Ascending aorta (tissue), 2 donors: ENCODE results near the gene AGTPBP1. TPM values are rescaled to one million over a fixed set of nuclear protein-coding genes. Genes with fewer than 3 reads are reported as not detected.

Experiments
- DNase-seq, 2 donors: peaks; one replicate each; pipeline ENCODE4 v3.0.0-alpha.2; 2019; ENCODE audit warnings: low spot score in 2 of 2
- H3K27ac ChIP-seq, 2 donors: fragments of 200-600 bp; sonication (generic); one replicate each; pipeline ENCODE4 v1.5.1; 2016 to 2017; ENCODE audit warnings: mild to moderate bottlenecking in 1 of 2
- H3K27me3 ChIP-seq: fragments of 200-600 bp; sonication (generic); one replicate; pipeline ENCODE4 v1.5.1; 2017
- H3K36me3 ChIP-seq, 2 donors: fragments of 200-600 bp; sonication (generic); one replicate each; pipeline ENCODE4 v1.5.1; 2016
- H3K4me1 ChIP-seq, 2 donors: fragments of 200-600 bp; sonication (generic); one replicate each; pipeline ENCODE4 v1.5.1; 2016 to 2017; ENCODE audit warnings: mild to moderate bottlenecking in 1 of 2
- H3K4me3 ChIP-seq, 2 donors: fragments of 200-600 bp; sonication (generic); one replicate each; pipeline ENCODE4 v1.5.1; 2016 to 2017; ENCODE audit warnings: mild to moderate bottlenecking in 1 of 2
- H3K9me3 ChIP-seq, 2 donors: fragments of 200-600 bp; sonication (generic); one replicate each; pipeline ENCODE4 v1.5.1; 2016
- intact Hi-C: fragments of 100-400 bp; cut with DNase I; formaldehyde crosslinking; loops from one replicate; pipeline ENCODE4 v1.15.1; 2023
- total RNA-seq: library from RNA; depleted of rRNA; stranded (reverse); fragments of >200 nt; gene quantifications from one replicate; pipeline ENCODE4 v1.1.0, GENCODE V29; 2016
- TF ChIP-seq, protein P1 (sequence below), 3 experiments: fragments of 200-600 bp in 2 of 3; fragments of 450-650 bp in 1 of 3; sonication (generic) in 2 of 3; IDR thresholded peaks; one replicate each; pipeline ENCODE4 v1.5.1; 2016 to 2019; ENCODE audit warnings: antibody characterized with exemption in 3 of 3, mild to moderate bottlenecking in 1 of 3, moderate library complexity in 1 of 3

AGTPBP1 gene
- total RNA-seq, 1 donor from 2014 or later: 28.3 TPM

DNA sequence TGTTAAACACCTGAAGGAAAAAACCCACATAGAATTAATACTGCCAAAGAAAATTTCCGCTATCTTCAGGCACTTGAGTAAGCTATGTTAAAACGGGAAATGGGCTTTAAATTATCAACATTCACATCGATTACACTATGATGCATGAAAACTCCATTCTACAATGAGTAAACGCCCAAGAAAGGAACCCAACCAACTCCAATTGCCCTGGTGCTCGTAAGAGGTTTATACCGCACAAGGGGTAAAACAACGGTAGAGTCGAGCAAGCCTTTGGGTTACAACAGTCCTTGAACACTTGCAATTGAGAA lies 1.0 kb downstream of the AGTPBP1 start:
- peak overlapping the region; percentile 83 to 86 for H3K27ac ChIP-seq
- no peaks in the 10 kb centered on the region for H3K36me3 ChIP-seq
- H3K9me3 ChIP-seq: no peaks in the 10 kb centered on the region
- intact Hi-C loops: loop anchor here (2.0 to 10.0 kb wide), 6 partner anchors 46 to 1974 kb away; partner anchors contain the start of genes ISCA1, NAA35 and TUT7
- H3K4me3 ChIP-seq: peak overlapping the region; percentile 88 to 98
- no peaks in the 10 kb centered on the region for H3K27me3 ChIP-seq
- peaks cover 0 to 8% of the 10 kb centered on the region in 2 donors for H3K4me1 ChIP-seq
- TF ChIP-seq, protein P1, sequence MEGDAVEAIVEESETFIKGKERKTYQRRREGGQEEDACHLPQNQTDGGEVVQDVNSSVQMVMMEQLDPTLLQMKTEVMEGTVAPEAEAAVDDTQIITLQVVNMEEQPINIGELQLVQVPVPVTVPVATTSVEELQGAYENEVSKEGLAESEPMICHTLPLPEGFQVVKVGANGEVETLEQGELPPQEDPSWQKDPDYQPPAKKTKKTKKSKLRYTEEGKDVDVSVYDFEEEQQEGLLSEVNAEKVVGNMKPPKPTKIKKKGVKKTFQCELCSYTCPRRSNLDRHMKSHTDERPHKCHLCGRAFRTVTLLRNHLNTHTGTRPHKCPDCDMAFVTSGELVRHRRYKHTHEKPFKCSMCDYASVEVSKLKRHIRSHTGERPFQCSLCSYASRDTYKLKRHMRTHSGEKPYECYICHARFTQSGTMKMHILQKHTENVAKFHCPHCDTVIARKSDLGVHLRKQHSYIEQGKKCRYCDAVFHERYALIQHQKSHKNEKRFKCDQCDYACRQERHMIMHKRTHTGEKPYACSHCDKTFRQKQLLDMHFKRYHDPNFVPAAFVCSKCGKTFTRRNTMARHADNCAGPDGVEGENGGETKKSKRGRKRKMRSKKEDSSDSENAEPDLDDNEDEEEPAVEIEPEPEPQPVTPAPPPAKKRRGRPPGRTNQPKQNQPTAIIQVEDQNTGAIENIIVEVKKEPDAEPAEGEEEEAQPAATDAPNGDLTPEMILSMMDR (IDR thresholded peaks at IDR 0.05): no peak
- DNase-seq: no peak

DNA sequence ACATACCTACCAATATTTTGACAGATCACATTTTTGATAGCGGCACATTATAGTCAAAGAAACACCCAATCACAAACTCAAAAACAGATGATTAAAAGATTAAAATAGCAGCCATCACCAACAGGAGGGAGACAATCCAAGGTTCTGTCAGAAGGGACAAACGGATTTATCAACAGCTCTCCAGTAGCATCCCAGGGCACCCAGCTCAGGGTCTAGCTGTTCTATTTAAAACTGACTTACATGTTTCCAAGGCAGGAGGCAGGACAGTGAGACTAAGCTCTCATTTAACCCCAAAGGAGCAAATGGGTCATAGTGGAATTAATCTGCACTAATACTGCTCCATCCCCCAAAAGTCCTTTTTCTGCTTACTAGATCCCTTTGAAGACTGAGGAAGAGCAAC lies 3.2 kb downstream of the AGTPBP1 start:
- Histone ChIP-seq H3K4me3 (no peak overlapping the region), H3K36me3 (no peaks in the 10 kb centered on the region), H3K4me1 (peaks cover 0 to 8% of the 10 kb centered on the region in 2 donors), H3K9me3 (no peaks in the 10 kb centered on the region), H3K27me3 (no peaks in the 10 kb centered on the region), H3K27ac (no peak overlapping the region)
- DNase-seq: no peak
- TF ChIP-seq, protein P1 (IDR thresholded peaks at IDR 0.05): no peak
- intact Hi-C loops: no loop called here

- Histone ChIP-seq H3K27me3 (no peaks in the 10 kb centered on the region), H3K4me3 (no peak overlapping the region), H3K4me1 (peaks cover 0 to 4% of the 10 kb centered on the region in 2 donors), H3K36me3 (no peaks in the 10 kb centered on the region), H3K27ac (no peak overlapping the region), H3K9me3 (no peaks in the 10 kb centered on the region)
- no peak for DNase-seq
- TF ChIP-seq, protein P1 (IDR thresholded peaks at IDR 0.05): no peak
- intact Hi-C loops: no loop called here
Measured at GRCh38 chr9:85737671-85738070, 4.1 kb downstream of the AGTPBP1 start.

- H3K4me1 ChIP-seq: peaks cover 0 to 6% of the 10 kb centered on the region in 2 donors
- TF ChIP-seq, protein P1 (IDR thresholded peaks at IDR 0.05): no peak
- H3K36me3 ChIP-seq: no peaks in the 10 kb centered on the region
- no peaks in the 10 kb centered on the region for H3K27me3 ChIP-seq
- no peak overlapping the region for H3K27ac ChIP-seq
- DNase-seq: no peak
- no peak overlapping the region for H3K4me3 ChIP-seq
- H3K9me3 ChIP-seq: no peaks in the 10 kb centered on the region
- intact Hi-C loops: no loop called here
Measured at GRCh38 chr9:85730916-85731630, 10.7 kb downstream of the AGTPBP1 start.

GRCh38 chr9:85729882-85730281 lies 11.9 kb downstream of the AGTPBP1 start:
- Histone ChIP-seq H3K9me3 (no peaks in the 10 kb centered on the region), H3K4me1 (peaks cover 0 to 6% of the 10 kb centered on the region in 2 donors), H3K27me3 (no peaks in the 10 kb centered on the region), H3K36me3 (no peaks in the 10 kb centered on the region), H3K4me3 (no peak overlapping the region), H3K27ac (no peak overlapping the region)
- TF ChIP-seq, protein P1 (IDR thresholded peaks at IDR 0.05): no peak
- intact Hi-C loops: no loop called here
- DNase-seq: no peak
